Umbilical cord (tissue), 2 donors: Measurements from ENCODE around the gene NBAS. TPM values are rescaled to one million over a fixed set of nuclear protein-coding genes. Genes with fewer than 3 reads are reported as not detected.
"Not testable (repeated sequence)": the region's sequence is repeated elsewhere in the genome, so short reads cannot be mapped to it uniquely, and the experiment has no call there.

Source experiments
- DNase-seq: peaks from one replicate; pipeline ENCODE4 v3.0.0-alpha.2; 2015; ENCODE audit warnings: low spot score
- total RNA-seq: library from RNA; depleted of rRNA; stranded (reverse); fragments of >200 nt; gene quantifications from one replicate; pipeline ENCODE4 v1.2.3, GENCODE V29; 2014; ENCODE audit warnings: low replicate concordance; ENCODE audit not compliant: insufficient read depth

NBAS gene
- total RNA-seq, 1 donor from 2014 or later = 116 TPM

DNA sequence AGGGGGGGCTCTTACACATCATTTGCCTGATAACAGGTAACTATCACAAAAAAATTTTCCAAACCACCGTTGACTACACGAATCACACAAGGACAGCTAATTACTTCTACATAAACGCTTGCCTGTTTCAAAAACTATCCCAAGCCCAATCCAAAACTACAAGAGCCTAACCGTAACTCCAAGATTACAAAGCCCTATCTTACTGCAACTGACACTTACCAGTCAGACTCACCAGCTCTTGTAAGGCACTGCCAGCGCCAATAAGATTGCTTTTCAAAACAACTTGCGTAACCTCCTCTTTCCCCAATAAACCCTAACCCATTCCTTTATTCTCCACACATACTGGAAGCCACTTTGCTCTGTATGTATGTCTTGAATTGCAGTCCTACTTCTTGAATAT, 148.4 kb downstream of the NBAS start:
- no peak for DNase-seq

DNA sequence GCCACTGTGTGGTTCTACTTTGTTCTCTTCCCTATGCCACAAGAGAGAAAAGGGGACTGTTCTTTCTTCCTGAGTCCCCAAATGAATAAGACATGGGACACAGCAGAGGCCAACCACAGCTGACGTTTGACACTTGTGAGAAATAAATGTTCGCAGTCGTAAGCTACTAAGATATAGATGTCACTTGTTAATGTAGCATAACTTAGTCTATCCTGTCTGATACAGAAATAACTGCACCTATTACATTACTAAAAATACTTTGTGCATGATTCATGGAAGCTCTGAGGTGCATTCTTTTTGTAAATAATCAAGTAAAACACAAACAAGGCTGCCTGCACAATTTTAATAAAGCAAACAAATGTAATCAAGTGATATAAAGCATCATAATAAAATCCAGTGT, 148.8 kb downstream of the NBAS start:
- DNase-seq = no peak

- DNase-seq = no peak
Observed at GRCh38 chr2:15410884-15411283, 150.2 kb downstream of the NBAS start.

GRCh38 chr2:15408759-15409158, 152.4 kb downstream of the NBAS start:
- DNase-seq = no peak

DNA sequence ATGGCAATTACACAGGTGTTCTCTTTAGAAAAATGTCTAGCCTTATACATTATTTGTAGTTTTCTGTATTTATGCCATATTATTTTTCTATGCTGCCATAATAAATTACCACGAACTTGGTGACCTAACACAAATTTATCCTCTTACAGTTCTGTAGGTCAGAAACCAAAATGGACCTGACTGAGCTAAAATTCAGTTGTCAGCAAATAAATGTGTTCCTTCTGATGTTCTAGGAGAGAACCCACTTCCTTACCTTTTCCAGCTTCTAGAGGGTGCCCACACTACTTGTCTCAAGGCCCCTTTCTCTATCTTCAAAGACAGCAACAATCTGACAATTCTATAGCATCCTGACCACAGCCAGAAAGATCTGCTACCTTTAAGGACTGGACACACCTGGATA, 153.5 kb downstream of the NBAS start:
- no peak for DNase-seq

GRCh38 chr2:15404511-15404910, 156.6 kb downstream of the NBAS start:
- not testable (repeated sequence) for DNase-seq

DNA sequence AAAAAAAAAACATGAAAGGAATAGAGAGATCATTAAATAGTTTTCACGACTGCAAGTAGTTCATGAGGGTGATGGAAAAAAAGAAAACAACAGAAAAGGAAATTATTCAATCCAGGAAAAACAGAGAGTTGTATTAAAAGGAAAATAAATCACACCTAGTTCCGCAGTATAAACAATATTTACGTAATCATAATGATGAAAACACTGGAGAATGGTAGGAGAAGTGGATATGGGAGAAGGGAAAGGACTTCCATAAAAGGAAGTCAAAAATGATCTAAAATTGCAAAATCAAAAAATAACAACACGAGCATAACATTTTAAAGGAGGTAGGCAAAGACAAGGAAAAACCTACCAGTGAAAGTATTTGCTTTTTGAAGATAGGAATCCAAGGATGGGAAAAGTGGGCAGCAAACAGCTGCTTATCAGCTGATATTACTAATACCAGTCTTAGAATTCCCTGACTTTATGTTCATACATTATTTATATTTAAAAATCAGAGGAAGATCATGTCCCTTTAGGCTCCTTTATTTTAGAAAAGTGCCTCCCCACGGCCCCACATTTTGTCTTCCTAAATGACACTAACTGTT, 160.8 kb downstream of the NBAS start:
- DNase-seq = no peak

DNA sequence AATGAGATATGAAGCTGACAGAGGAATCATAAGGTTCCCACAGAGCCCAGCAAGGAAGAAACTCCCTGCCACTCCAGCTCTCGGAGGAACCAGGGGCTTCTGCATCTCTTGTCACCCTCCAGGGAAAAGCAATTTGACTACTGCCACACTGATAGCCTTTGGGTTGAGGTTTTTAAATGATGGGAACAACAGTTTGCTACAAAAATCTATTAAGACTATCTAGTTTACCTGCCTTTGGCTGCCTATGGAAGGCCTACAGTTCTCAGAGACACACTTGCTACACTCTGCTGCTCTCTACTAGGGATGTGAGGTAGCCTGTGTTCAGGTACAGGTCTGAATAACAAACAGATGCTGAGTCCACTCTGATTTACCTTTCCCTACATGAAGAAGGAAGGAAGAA, 161.9 kb downstream of the NBAS start:
- DNase-seq = no peak

- DNase-seq = no peak
Observed at GRCh38 chr2:15391751-15392150, 169.4 kb downstream of the NBAS start.

GRCh38 chr2:15389895-15390294, 171.2 kb downstream of the NBAS start:
- DNase-seq = peak; percentile 2

DNA sequence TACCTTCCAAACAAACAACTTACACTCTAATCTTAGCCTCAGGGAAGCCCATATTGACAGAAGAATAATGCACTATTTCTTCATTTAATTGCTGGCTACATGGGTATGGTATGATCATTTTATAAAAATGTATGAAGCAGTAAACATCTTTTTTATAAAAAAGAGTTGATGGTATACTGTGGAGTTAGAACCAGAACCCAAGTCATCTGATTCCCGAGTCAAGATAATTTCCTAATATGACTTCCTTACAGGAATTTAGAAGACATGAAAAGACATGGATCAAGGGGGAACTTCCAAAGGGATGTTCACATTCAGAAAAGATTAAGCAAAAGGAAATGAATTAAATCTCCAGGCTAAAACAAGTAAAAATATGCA, 171.8 kb downstream of the NBAS start:
- no peak for DNase-seq

DNA sequence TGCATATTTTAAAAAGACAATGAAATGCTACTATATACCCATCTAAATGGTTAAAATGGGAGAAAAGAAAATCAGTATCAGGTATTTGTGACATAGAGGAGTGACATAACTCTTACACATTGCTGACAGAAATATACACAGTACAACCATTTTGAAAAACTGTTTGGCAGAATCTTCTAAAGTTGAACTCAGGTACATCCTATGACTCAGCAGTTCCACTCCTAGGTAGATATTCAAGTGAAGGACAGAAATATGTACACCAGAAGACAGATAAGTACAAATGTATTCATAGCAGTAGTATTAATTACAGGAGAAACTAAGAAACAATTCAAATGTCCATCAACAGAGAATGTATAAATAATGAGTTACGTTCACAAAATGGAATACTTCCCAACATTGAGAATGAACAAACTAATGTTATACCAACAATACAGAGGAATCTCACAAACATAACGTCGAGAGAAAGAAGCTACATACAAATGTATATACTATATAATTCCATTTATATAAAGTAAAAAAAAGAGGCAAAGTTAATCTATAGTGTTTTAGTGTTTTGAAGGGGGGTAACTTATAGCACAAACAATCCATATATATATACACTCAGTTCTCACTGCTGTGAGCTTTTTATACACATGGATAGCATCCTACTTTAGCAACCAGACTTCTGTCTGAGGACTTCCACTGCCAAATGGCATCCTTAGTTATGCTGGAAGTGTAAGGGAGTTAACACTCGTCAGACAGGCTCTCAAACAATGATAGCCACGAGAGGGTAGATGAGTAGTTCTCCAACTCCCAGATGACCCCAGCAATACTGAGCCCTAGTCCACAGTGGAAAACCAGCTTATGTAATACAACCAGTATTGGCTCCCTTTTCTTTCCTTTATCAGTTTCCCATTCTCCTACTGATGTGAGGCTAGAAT, 172.5 kb downstream of the NBAS start:
- DNase-seq = no peak

DNA sequence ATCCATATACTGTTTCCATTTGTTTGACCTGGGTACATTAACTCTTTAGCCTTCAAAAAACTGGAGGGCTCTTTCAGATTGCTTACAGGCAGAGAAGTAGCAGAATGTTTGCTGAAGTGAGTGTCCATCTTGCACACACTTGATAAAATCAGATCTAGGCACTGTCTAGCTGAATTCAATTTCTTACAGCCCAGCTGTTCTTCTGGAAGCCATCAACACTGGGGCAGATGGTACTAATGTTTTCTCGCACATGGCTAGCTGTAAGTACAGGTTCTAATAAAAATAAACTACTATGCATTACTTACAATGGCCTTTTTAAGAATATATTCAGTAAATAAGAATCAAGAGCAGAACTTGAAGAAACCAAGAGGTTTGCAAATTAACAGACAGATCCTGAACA, 175.9 kb downstream of the NBAS start:
- no peak for DNase-seq

GRCh38 chr2:15383695-15384350, 177.3 kb downstream of the NBAS start:
- DNase-seq = no peak

DNA sequence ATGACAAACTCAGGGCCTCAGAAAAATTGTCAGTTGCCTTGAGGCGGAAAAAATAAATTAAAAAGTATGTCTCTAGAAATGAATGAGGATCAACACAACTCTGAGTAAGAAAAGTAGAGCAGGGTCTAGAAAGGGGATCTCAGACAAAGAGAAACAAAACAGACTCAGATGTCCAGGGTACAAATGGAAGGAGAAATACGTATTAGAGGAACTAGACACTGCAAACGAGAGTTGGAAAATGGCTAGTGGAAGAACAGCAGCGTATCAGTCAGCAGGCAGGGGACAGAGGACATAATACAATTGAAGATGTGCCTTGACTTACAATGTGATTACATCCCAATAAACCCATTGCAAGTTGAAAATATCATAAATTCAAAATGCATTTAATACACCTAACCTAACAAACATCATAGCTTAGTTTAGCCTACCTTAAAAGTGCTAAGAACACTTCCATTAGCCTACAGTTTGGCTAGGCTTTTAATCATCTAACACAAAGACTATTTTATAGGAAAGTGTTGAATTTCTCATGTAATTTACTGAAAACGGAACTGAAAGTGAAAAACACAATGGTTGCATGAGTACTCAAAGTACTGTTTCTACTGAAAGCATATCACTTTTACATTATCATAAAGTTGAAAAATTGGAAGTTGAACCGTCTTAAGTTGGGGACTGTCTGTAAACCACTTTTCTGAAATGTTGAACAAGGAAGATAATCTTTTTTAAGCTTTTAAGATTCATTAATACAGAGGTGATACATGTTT, 182.8 kb downstream of the NBAS start:
- DNase-seq = no peak

GRCh38 chr2:15377202-15377601, 183.9 kb downstream of the NBAS start:
- DNase-seq = no peak

- DNase-seq = no peak
Observed at GRCh38 chr2:15372019-15372418, 189.1 kb downstream of the NBAS start.

DNA sequence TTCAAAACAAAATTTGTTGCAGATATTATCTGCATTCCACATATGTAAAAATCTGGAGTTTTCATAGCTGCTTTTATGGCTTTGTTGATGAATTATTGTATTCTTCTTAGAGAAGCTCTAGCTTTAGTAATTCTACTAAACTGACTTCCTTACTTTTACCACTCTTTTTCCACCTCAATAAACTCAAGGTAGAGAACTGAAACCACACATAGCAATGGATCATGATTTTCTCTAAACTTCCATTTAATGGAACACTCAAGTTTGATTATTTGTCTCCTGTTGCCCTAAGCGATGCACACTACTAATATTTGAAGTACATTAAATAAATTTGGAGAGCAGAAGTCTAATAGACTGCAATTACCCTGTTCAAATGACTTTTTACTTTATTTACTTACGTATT, 192.0 kb downstream of the NBAS start:
- no peak for DNase-seq

DNA sequence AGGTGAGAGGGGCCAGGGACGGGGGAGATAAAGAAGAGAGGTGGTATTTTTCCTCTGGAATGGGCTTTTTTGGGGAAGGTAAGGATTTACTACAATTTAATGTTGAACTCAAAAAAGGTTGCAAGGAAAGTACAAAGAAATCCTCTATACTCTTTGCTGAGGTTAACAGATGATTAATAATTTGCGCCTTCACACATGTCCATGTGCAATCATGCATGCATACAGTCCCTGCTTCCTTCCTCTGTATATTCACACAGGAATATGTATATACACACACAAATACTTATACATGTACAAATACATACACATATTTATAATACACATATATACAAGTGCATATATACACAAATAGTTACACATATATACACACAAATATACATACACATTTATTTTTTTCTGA, 193.4 kb downstream of the NBAS start:
- no peak for DNase-seq

DNA sequence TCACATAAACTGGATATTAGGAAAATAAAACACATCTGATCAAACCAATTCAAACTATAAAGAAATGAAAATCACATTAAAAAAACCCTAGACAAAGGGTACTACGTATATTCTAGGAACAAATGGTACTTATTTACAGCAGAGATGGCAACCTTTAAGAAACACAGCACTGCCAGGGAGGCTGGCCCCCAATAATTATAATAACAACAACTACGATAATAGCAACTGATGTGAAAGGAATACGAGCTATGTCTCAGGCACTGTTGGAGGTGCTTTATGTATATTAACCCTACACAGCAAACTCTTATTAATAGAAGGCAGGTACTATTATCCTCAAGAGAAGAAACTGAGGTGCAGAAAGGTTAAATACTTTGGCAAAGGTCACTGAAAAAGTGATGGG, 193.9 kb downstream of the NBAS start:
- no peak for DNase-seq

DNA sequence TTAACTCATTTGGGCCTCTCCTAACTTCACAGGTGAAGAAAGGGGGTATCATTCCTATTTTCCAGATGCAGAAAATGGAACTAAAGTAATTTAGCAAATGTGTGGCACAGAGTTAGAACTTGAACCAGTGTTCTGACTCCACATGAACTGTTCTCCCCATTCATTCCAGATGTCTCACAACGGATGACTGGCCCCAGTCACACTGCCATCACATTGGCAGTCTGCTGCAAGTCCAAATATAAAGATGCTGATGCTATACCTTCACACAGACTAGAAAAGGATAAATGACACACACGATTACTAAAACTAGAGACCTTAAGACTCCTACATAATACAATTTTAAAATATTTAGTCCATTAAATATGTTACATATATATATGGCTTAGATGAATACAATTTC, 195.7 kb downstream of the NBAS start:
- no peak for DNase-seq

- DNase-seq = no peak
Observed at GRCh38 chr2:15364561-15364960, 196.6 kb downstream of the NBAS start.
